ENCODE data around the gene CCDC30.
"Not testable (repeated sequence)": the region's sequence is repeated elsewhere in the genome, so short reads cannot be mapped to it uniquely, and the experiment has no call there.

CCDC30 gene

DNA sequence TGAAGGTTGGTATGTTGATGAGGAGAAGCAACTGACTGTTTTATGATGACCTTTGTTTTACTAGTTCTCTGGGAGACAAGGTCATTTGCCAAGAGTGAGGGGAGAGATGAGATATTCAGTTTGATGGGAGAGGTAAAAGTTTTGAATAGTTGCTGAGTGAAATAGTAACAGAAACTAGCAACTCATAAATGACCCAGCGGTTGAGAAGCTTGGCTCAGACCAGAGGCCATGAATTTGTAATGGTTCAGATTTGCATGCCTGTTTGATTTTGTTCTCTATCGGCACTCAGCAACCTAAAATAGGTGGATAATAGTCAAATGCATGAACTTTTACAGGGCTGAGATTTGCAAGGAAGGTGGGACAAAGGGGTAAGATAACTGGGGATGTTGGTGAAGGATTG, 6.6 kb downstream of the CCDC30 start:
- Histone ChIP-seq H3K36me3 (replicated peaks) (no peaks in the 10 kb centered on the region), H3K27me3 (replicated peaks) (no peaks in the 10 kb centered on the region), H3K4me3 (ENCODE audit: low read depth, low read length) (no peak overlapping the region), H3K27ac (no peak overlapping the region)
- no peak for DNase-seq
- TF ChIP-seq, protein P1, sequence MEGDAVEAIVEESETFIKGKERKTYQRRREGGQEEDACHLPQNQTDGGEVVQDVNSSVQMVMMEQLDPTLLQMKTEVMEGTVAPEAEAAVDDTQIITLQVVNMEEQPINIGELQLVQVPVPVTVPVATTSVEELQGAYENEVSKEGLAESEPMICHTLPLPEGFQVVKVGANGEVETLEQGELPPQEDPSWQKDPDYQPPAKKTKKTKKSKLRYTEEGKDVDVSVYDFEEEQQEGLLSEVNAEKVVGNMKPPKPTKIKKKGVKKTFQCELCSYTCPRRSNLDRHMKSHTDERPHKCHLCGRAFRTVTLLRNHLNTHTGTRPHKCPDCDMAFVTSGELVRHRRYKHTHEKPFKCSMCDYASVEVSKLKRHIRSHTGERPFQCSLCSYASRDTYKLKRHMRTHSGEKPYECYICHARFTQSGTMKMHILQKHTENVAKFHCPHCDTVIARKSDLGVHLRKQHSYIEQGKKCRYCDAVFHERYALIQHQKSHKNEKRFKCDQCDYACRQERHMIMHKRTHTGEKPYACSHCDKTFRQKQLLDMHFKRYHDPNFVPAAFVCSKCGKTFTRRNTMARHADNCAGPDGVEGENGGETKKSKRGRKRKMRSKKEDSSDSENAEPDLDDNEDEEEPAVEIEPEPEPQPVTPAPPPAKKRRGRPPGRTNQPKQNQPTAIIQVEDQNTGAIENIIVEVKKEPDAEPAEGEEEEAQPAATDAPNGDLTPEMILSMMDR (IDR thresholded peaks at IDR 0.05; ENCODE audit: low read depth, low read length, missing control alignments), result no peak
- in situ Hi-C loops (cut with HindIII; ENCODE audit: low pct_ligation_motif_present, low sequenced_read_pairs), result no loop called here

DNA sequence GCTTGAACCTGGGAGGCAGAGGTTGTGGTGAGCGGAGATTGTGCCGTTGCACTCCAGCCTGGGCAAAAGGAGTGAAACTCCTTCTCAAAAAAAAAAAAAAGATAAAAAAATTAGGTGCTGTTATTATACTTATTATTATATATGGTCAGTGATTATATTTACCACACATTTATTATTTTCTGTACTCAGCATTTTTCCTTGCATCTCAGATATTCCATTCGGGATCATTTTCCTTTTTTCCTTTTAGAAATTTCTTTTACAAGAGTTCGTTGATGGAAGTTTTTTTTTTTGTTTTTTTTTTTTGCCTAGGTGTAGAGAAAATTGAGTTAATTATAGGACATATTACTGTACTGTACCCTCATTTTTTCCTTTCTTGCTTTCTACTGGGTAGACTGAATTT, 13.5 kb downstream of the CCDC30 start:
- H3K4me3 ChIP-seq (ENCODE audit: low read depth, low read length), result no peak overlapping the region
- H3K27me3 ChIP-seq (replicated peaks), result no peaks in the 10 kb centered on the region
- TF ChIP-seq, protein P1 (IDR thresholded peaks at IDR 0.05; ENCODE audit: low read depth, low read length, missing control alignments), result no peak
- no peak overlapping the region for H3K27ac ChIP-seq
- no peaks in the 10 kb centered on the region for H3K36me3 ChIP-seq (replicated peaks)
- in situ Hi-C loops (cut with HindIII; ENCODE audit: low pct_ligation_motif_present, low sequenced_read_pairs), result no loop called here
- DNase-seq, result no peak

DNA sequence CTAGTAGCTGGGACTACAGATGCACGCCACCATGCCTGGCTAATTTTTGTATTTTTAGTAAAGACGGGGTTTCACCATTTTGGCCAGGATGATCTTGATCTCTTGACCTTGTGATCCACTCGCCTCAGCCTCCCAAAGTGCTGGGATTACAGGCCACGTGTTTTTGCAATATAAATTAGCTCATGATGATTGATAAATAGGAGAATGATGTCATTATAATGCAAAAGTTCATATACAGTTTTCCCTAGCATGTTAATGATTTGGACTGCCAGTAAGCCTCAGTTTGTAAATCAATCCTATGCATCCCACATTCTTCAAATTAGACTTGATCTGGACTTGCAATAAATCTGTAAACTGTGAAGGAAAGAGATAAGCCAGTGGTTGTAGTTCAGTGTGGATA, 14.3 kb downstream of the CCDC30 start:
- H3K27ac ChIP-seq; in situ Hi-C loops (cut with HindIII; ENCODE audit: low pct_ligation_motif_present, low sequenced_read_pairs); DNase-seq; H3K4me3 ChIP-seq (ENCODE audit: low read depth, low read length); H3K36me3 ChIP-seq (replicated peaks); H3K27me3 ChIP-seq (replicated peaks): not testable (repeated sequence)

DNA sequence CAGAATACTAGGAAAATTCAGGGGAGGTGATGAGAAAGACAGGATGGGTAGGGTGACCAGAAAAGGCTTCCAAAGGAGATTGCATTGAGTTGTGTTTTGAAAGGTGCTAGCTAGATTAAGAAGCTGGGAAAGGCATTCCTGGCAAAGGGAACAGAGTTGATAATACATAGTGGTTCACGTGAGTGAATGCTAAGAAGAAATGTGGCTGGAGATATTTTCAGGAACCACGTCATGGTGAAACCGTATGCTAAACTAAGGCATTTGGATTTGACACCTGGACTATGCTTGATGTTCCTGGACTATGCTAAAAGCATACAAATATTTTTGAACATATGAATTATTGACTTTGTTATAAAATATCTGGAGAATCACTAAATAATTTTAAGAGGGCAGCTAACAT, 14.7 kb downstream of the CCDC30 start:
- TF ChIP-seq, protein P1 (IDR thresholded peaks at IDR 0.05; ENCODE audit: low read depth, low read length, missing control alignments), result no peak
- no peaks in the 10 kb centered on the region for H3K36me3 ChIP-seq (replicated peaks)
- no peak overlapping the region for H3K27ac ChIP-seq
- no peak for DNase-seq
- H3K27me3 ChIP-seq (replicated peaks), result no peaks in the 10 kb centered on the region
- in situ Hi-C loops (cut with HindIII; ENCODE audit: low pct_ligation_motif_present, low sequenced_read_pairs), result no loop called here
- no peak overlapping the region for H3K4me3 ChIP-seq (ENCODE audit: low read depth, low read length)

DNA sequence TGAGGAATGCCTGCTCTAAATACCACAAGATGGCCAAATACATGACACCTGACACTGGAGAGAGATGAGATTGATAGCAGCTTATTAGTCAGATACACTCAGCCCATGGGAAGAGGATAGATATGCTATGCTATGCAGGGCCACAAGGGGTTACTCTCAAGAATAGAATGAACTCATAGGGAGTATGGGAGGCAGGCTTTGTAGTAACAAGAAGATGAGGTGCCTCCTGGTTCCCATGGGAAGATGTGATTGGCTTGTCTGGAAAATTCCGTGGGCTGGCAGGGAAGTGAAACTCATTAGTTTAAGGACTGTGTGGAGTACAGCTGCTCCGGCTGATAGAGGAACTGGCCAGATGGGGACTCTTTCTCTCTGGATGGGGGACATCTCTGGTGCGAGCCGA, 16.5 kb downstream of the CCDC30 start:
- no peaks in the 10 kb centered on the region for H3K36me3 ChIP-seq (replicated peaks)
- peak; percentile 55 for DNase-seq
- TF ChIP-seq, protein P1 (IDR thresholded peaks at IDR 0.05; ENCODE audit: low read depth, low read length, missing control alignments), result peak; percentile 41
- H3K27me3 ChIP-seq (replicated peaks), result no peaks in the 10 kb centered on the region
- in situ Hi-C loops (cut with HindIII; ENCODE audit: low pct_ligation_motif_present, low sequenced_read_pairs), result no loop called here
- no peak overlapping the region for H3K27ac ChIP-seq
- no peak overlapping the region for H3K4me3 ChIP-seq (ENCODE audit: low read depth, low read length)

DNA sequence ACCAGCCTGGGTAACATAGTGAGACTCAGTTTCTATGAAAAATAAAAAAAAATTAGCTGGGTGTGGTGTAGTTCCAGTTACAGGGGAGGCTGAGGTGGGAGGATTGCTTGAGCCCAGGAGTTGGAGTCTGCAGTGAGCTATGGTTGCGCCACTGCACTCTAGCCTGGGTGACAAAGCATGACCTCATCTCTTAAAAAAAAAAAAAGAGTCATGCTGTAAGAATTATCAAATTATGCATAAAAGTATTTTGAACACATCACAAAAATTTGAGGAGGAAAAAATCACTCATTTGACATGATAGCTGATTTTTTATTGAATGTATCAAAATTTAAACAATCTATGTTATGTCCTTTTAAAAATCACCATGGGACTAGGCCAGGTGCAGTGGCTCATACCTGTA, 17.8 kb downstream of the CCDC30 start:
- in situ Hi-C loops (cut with HindIII; ENCODE audit: low pct_ligation_motif_present, low sequenced_read_pairs), result no loop called here
- DNase-seq, result no peak

More for the DNA sequence above, 17.8 kb downstream of the CCDC30 start:
- Histone ChIP-seq H3K27me3 (replicated peaks) (no peaks in the 10 kb centered on the region), H3K36me3 (replicated peaks) (no peaks in the 10 kb centered on the region), H3K4me3 (ENCODE audit: low read depth, low read length) (no peak overlapping the region), H3K27ac (no peak overlapping the region)
- TF ChIP-seq, protein P1 (IDR thresholded peaks at IDR 0.05; ENCODE audit: low read depth, low read length, missing control alignments), result no peak

All from brain microvascular endothelial cell (primary cell).